ENCODE measurements around the gene XYLT1. TPM values are rescaled to one million over a fixed set of nuclear protein-coding genes. Genes with fewer than 3 reads are reported as not detected.

XYLT1 gene
- total and polyA plus RNA-seq, 2 of the 4 experiments (the other 2 are of a cell fraction) = 9.0 to 12.7 TPM

- in situ Hi-C loops (cut with MboI; ENCODE audit: low sequenced_read_pairs) = no loop called here
Measured at GRCh38 chr16:17509194-17509593, 38.4 kb upstream of the XYLT1 start.

More at GRCh38 chr16:17509194-17509593, 38.4 kb upstream of the XYLT1 start:
- ChIA-PET POLR2A (ENCODE audit: unreplicated experiment) (no interaction called here), CTCF (no interaction called here)
- H3K9me1 ChIP-seq (ENCODE audit: insufficient read depth, low read length) = peaks cover 8% of the 10 kb centered on the region
- H3K56ac ChIP-seq (ENCODE audit: extremely low read depth, insufficient read depth, low read length) = no peak overlapping the region
- no peak overlapping the region for H2AK9ac ChIP-seq (replicated peaks; ENCODE audit: low read depth, low read length, poor library complexity)
- no TSS peak for BruUV-seq (replicated peaks)
- H2BK5ac ChIP-seq (ENCODE audit: low read depth, low read length, poor library complexity, severe bottlenecking) = no peak overlapping the region
- intact Hi-C loops (cut with micrococcal nuclease) (no loop called here), dilution Hi-C loops (cut with HindIII; ENCODE audit: low sequenced_read_pairs, unreplicated experiment) (no loop called here)
- no peak overlapping the region for H2AK5ac ChIP-seq (ENCODE audit: low read depth, low read length)
- no peak overlapping the region for H3K4me3 ChIP-seq (ENCODE audit: insufficient read depth, low read depth, low read length)
- H2BK120ac ChIP-seq (ENCODE audit: low read depth, low read length) = no peak overlapping the region
- no peaks in the 10 kb centered on the region for H4K20me1 ChIP-seq (ENCODE audit: insufficient read depth, low read length)
- TF ChIP-seq, protein P1, sequence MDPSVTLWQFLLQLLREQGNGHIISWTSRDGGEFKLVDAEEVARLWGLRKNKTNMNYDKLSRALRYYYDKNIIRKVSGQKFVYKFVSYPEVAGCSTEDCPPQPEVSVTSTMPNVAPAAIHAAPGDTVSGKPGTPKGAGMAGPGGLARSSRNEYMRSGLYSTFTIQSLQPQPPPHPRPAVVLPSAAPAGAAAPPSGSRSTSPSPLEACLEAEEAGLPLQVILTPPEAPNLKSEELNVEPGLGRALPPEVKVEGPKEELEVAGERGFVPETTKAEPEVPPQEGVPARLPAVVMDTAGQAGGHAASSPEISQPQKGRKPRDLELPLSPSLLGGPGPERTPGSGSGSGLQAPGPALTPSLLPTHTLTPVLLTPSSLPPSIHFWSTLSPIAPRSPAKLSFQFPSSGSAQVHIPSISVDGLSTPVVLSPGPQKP (IDR thresholded peaks at IDR 0.05; ENCODE audit: borderline replicate concordance, low read depth, low read length) = no peak
- TF ChIP-seq MXI1 (IDR thresholded peaks at IDR 0.05; ENCODE audit: borderline replicate concordance, low read depth, low read length) = no peak
- TF ChIP-seq FOS (IDR thresholded peaks at IDR 0.05; ENCODE audit: low read depth, low read length) = no peak
- TF ChIP-seq RCOR1 (IDR thresholded peaks at IDR 0.05; ENCODE audit: insufficient replicate concordance, low read length) = no peak
- no peak for TF ChIP-seq MAZ (IDR thresholded peaks at IDR 0.05; ENCODE audit: borderline replicate concordance, low read depth, low read length)
- TF ChIP-seq RAD21 (IDR thresholded peaks at IDR 0.05; ENCODE audit: low read length) = no peak
- H2AFZ ChIP-seq (replicated peaks; ENCODE audit: low read length, poor library complexity) = no peak overlapping the region
- no peak overlapping the region for H3K27ac ChIP-seq (ENCODE audit: insufficient read depth, low read length)
- no peak overlapping the region for H3K4me2 ChIP-seq (ENCODE audit: low read depth, low read length)
- WGBS, 2 experiments (ENCODE audit: extremely low coverage in 2 of 2, insufficient read length in 1 of 2) = no CpG with 5 or more reads among the region's 3 CpGs
- peaks cover 14% of the 10 kb centered on the region for H3K4me1 ChIP-seq (ENCODE audit: control insufficient read depth, insufficient read depth, low read length)
- 0 out of 2 replicates have a peak, but pooled peaks cover 2% of the 10 kb centered on the region for H3K9me3 ChIP-seq (ENCODE audit: control insufficient read depth, insufficient read depth, low read length)
- no peak overlapping the region for H3K18ac ChIP-seq (ENCODE audit: low read depth, low read length)
- no peaks in the 10 kb centered on the region for H3K36me3 ChIP-seq (ENCODE audit: control insufficient read depth, insufficient read depth, low read length)
- no peak for DNase-seq
- H3K27me3 ChIP-seq (ENCODE audit: control insufficient read depth, insufficient read depth, low read length) = no peaks in the 10 kb centered on the region
- no peak overlapping the region; the same call in 1 of the 2 replicates for H2BK20ac ChIP-seq (ENCODE audit: low read depth, low read length)
- no peaks in the 10 kb centered on the region for H3K79me1 ChIP-seq (ENCODE audit: low read depth in 1 of 2, low read length in 2 of 2)
- no peak overlapping the region for H3K23ac ChIP-seq (ENCODE audit: low read depth, low read length)
- peak overlapping the region; percentile 33; the same call in 1 of the 3 replicates for H2BK15ac ChIP-seq (ENCODE audit: low read depth, low read length)
- no peak overlapping the region for H3K9ac ChIP-seq (ENCODE audit: low read depth, low read length)
- H3K14ac ChIP-seq (replicated peaks; ENCODE audit: low read depth, low read length) = 0 out of 2 replicates have a peak overlapping the region, but pooled peaks have one; percentile 21
- no peak overlapping the region for H4K8ac ChIP-seq (ENCODE audit: low read depth in 2 of 2, low read length in 2 of 2)
- H4K91ac ChIP-seq (ENCODE audit: insufficient read depth, low read depth, low read length) = no peak overlapping the region
- H4K5ac ChIP-seq (ENCODE audit: low read depth, low read length) = no peak overlapping the region
- ATAC-seq (ENCODE audit: low read depth) = no peak
- H3K4ac ChIP-seq (ENCODE audit: low read depth, low read length) = no peak overlapping the region
